ENCODE measurements around the gene COPS9.

- TF ChIP-seq, protein P1, sequence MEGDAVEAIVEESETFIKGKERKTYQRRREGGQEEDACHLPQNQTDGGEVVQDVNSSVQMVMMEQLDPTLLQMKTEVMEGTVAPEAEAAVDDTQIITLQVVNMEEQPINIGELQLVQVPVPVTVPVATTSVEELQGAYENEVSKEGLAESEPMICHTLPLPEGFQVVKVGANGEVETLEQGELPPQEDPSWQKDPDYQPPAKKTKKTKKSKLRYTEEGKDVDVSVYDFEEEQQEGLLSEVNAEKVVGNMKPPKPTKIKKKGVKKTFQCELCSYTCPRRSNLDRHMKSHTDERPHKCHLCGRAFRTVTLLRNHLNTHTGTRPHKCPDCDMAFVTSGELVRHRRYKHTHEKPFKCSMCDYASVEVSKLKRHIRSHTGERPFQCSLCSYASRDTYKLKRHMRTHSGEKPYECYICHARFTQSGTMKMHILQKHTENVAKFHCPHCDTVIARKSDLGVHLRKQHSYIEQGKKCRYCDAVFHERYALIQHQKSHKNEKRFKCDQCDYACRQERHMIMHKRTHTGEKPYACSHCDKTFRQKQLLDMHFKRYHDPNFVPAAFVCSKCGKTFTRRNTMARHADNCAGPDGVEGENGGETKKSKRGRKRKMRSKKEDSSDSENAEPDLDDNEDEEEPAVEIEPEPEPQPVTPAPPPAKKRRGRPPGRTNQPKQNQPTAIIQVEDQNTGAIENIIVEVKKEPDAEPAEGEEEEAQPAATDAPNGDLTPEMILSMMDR (IDR thresholded peaks at IDR 0.05): no peak
- no peak for TF ChIP-seq EP300 (IDR thresholded peaks at IDR 0.05)
Measured at GRCh38 chr2:240131296-240131695, 4.8 kb downstream of the COPS9 start.
